Testis (tissue), 3 donors: ENCODE data around the gene GPC1. TPM values are rescaled to one million over a fixed set of nuclear protein-coding genes. Genes with fewer than 3 reads are reported as not detected.

Source experiments
- DNase-seq: peaks from one replicate; pipeline ENCODE4 v3.0.0-alpha.2; 2019
- H3K27ac ChIP-seq, 2 donors: fragments of 200-600 bp; sonication (generic); one replicate each; pipeline ENCODE4 v1.5.1; 2019
- H3K27me3 ChIP-seq: fragments of 200-600 bp; sonication (generic); one replicate; pipeline ENCODE4 v1.5.1; 2019
- H3K36me3 ChIP-seq: fragments of 200-600 bp; sonication (generic); one replicate; pipeline ENCODE4 v1.5.1; 2017; ENCODE audit warnings: low read depth; ENCODE audit errors: missing control alignments
- H3K4me1 ChIP-seq: fragments of 200-600 bp; sonication (generic); one replicate; pipeline ENCODE4 v1.5.1; 2019
- H3K4me3 ChIP-seq, 2 donors: fragments of 200-600 bp; sonication (generic); one replicate each; pipeline ENCODE4 v1.5.1; 2017 to 2019
- H3K9me3 ChIP-seq: fragments of 200-600 bp; sonication (generic); one replicate; pipeline ENCODE4 v1.5.1; 2017
- CTCF ChIP-seq, 3 experiments: fragments of 450-650 bp in 2 of 3; fragments of 200-600 bp in 1 of 3; sonication (generic) in 1 of 3; IDR thresholded peaks; one replicate each; pipeline ENCODE4 v1.5.1; 2016 to 2019; ENCODE audit warnings: antibody characterized with exemption in 3 of 3, mild to moderate bottlenecking in 2 of 3, moderate library complexity in 1 of 3
- POLR2A ChIP-seq: fragments of 450-650 bp; IDR thresholded peaks from one replicate; pipeline ENCODE4 v1.6.1; 2017; ENCODE audit warnings: antibody characterized with exemption, mild to moderate bottlenecking, moderate library complexity
- WGBS, 2 donors: methylation state at CpG; one replicate each; pipeline ENCODE4 v1.1.5; 2018; 5-methylcytosine and 5-hydroxymethylcytosine counted together
- intact Hi-C: fragments of 100-400 bp; cut with DNase I; formaldehyde crosslinking; loops from one replicate; pipeline ENCODE4 v1.15.1; 2023; ENCODE audit warnings: low total_unique reads
- polyA plus RNA-seq: library from polyadenylated mRNA; stranded (reverse); fragments of 350-450 nt; fragmentation: Illumina TruSeq; extraction: RNeasy Lipid Tissue Mini Kit (QIAGEN cat#74804); gene quantifications from one replicate; pipeline ENCODE4 v1.2.3, GENCODE V29; 2014; ENCODE audit warnings: low read depth, low replicate concordance; ENCODE audit not compliant: insufficient read depth
- total RNA-seq, 2 donors: library from RNA; depleted of rRNA; stranded (reverse); fragments of >200 nt; gene quantifications; one replicate each; pipeline ENCODE4 v1.2.3, GENCODE V29; 2016

Gene GPC1
- total and polyA plus RNA-seq, 3 donors from 2014 or later = 74.2 to 479 (median 244) TPM

- intact Hi-C loops = no loop called here
- DNase-seq = peak; percentile 15
- Histone ChIP-seq H3K9me3 (no peaks in the 10 kb centered on the region), H3K4me1 (peaks cover 21% of the 10 kb centered on the region), H3K4me3 (peak overlapping the region in 1 of 2 donors; percentile 65), H3K36me3 (no peaks in the 10 kb centered on the region), H3K27ac (no peak overlapping the region), H3K27me3 (no peaks in the 10 kb centered on the region)
- TF ChIP-seq CTCF (IDR thresholded peaks at IDR 0.05) (no peak), POLR2A (no peak)
- WGBS, 2 donors = 77 to 78% methylated on average over 8 to 16 of the region's 16 CpGs
Measured at GRCh38 chr2:240433973-240434727, 1.3 kb upstream of the GPC1 start.

- no peak for TF ChIP-seq CTCF (IDR thresholded peaks at IDR 0.05)
- TF ChIP-seq POLR2A = no peak
- DNase-seq = peak; percentile 93
- H3K9me3 ChIP-seq = no peaks in the 10 kb centered on the region
- H3K27ac ChIP-seq = peak overlapping the region in 1 of 2 donors; percentile 88
- peaks cover 23% of the 10 kb centered on the region for H3K4me1 ChIP-seq
- no peaks in the 10 kb centered on the region for H3K27me3 ChIP-seq
- intact Hi-C loops = loop anchor here (5.0 kb wide), 1 partner anchor 203 kb away; no protein-coding TSS in a partner anchor
- WGBS, 2 donors = 1 to 9% methylated on average over 7 to 71 of the region's 71 CpGs
- H3K36me3 ChIP-seq = no peaks in the 10 kb centered on the region
- H3K4me3 ChIP-seq = peak overlapping the region; percentile 65 to 80
Measured at GRCh38 chr2:240434728-240435456, 571 bp upstream of the GPC1 start.

GRCh38 chr2:240435948-240436682 lies 652 bp downstream of the GPC1 start:
- intact Hi-C loops = loop anchor here (5.0 kb wide), 1 partner anchor 204 kb away; no protein-coding TSS in a partner anchor
- H3K27ac ChIP-seq = peak overlapping the region; percentile 75 to 88

More at GRCh38 chr2:240435948-240436682, 652 bp downstream of the GPC1 start:
- Histone ChIP-seq H3K4me3 (peak overlapping the region; percentile 72 to 80), H3K9me3 (no peaks in the 10 kb centered on the region), H3K27me3 (no peaks in the 10 kb centered on the region), H3K36me3 (no peaks in the 10 kb centered on the region), H3K4me1 (peaks cover 23% of the 10 kb centered on the region)
- TF ChIP-seq CTCF (IDR thresholded peaks at IDR 0.05) = no peak
- no peak for TF ChIP-seq POLR2A
- DNase-seq = peak; percentile 16
- 0% methylated on average over 69 of the region's 88 CpGs; no CpG with 5 or more reads in 1 of the 2 donors for WGBS, 2 donors
